Measurements from ENCODE around the gene PRKCB. TPM values are rescaled to one million over a fixed set of nuclear protein-coding genes. Genes with fewer than 3 reads are reported as not detected.

PRKCB gene
- total and polyA plus RNA-seq, 4 donors = 1.6 to 9.4 (median 4.0) TPM

DNA sequence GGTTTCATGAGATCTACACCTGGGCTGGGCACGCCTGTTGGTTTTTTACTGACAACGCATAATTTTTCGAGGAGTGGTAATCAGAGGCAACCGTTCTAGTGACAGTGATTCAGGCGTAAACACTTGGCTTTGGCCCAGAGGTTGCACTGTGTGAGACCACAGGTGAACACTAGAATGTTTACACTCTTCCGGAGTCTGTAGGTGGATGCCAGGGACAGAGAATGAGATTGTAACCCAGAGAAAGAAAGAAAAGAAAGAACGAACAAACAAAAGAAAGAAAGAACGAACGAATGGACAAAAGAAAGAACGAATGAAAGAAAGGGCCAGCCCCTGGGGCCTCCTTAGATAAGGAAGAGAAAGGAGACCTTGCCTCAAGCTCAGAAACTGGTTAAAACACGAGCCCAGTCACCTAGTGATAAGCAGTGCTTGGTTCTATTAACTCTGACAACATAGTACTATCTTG lies 113.2 kb downstream of the PRKCB start (continued):
- TF ChIP-seq ATF3 (IDR thresholded peaks at IDR 0.05) = no peak
- no peak for TF ChIP-seq RXRA (IDR thresholded peaks at IDR 0.05)
- no peak for TF ChIP-seq NR2F2 (IDR thresholded peaks at IDR 0.05)
- no peak for TF ChIP-seq FOXA2 (IDR thresholded peaks at IDR 0.05)
- TF ChIP-seq MAX (IDR thresholded peaks at IDR 0.05) = no peak
- no peak for TF ChIP-seq SP1 (IDR thresholded peaks at IDR 0.05)
- no peak for TF ChIP-seq JUND (IDR thresholded peaks at IDR 0.05)
- TF ChIP-seq RAD21 (IDR thresholded peaks at IDR 0.05) = no peak
- no peak for TF ChIP-seq EGR1 (IDR thresholded peaks at IDR 0.05; ENCODE audit: low read depth in 2 of 2)
- TF ChIP-seq HNF4A (conservative IDR thresholded peaks at IDR 0.05) = no peak

DNA sequence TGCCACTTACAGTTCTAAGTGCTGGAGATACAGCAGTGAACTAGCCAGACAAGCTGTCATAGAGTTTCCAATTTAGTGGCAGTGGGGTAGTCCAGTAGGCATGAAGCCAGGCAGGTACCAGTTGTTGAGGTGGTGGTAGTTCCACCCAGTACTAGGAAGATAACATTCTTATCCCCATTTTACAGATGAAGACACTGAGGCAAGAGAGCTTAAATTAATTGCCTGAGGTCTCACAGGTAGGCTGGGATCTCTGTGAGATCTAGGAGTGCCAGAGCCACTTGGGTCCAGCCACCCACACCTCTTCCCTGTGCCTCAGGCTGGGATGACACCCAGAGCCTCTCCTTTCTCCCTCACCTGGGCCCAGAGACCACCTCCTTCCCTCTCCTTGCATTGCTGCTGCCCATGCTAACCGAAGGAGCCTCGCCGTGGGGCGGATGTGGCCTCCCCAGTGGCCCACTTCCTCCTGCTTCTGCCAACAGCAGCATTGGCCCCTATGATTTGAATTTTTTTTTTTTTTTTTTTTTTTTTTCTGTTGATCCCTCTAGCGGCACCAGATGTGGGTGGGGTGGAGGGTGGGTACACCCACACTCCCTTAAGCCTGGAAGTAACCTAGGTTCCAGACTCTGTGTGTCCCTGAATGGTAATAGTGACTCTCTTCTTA lies 114.0 kb downstream of the PRKCB start:
- H3K27me3 ChIP-seq (ENCODE audit: control insufficient read depth in 4 of 4, insufficient read depth in 4 of 4, low read length in 3 of 4) = peaks cover 0 to 6% (median 0%) of the 10 kb centered on the region in 4 donors
- no peaks in the 10 kb centered on the region for H3K9me3 ChIP-seq (ENCODE audit: control insufficient read depth in 4 of 4, low read length in 3 of 4)
- H3K9ac ChIP-seq (ENCODE audit: low read depth in 1 of 2, low read length in 2 of 2) = no peak overlapping the region
- no peak for DNase-seq (ENCODE audit: low spot score)
- WGBS = 70% methylated on average over 5 of the region's 5 CpGs
- H3K4me3 ChIP-seq (ENCODE audit: low read depth in 1 of 3, low read length in 3 of 3) = no peak overlapping the region
- TF ChIP-seq SP1 (IDR thresholded peaks at IDR 0.05) (no peak), MAX (IDR thresholded peaks at IDR 0.05) (no peak), HNF4G (IDR thresholded peaks at IDR 0.05) (no peak)
- H3K4me1 ChIP-seq (ENCODE audit: control insufficient read depth in 4 of 4, insufficient read depth in 4 of 4, low read length in 3 of 4) = no peaks in the 10 kb centered on the region
- H3K27ac ChIP-seq (ENCODE audit: low read depth in 1 of 2, low read length in 2 of 2) = no peak overlapping the region
- H3K36me3 ChIP-seq (ENCODE audit: control insufficient read depth in 4 of 4, insufficient read depth in 3 of 4, low read depth in 1 of 4, low read length in 3 of 4) = no peaks in the 10 kb centered on the region

DNA sequence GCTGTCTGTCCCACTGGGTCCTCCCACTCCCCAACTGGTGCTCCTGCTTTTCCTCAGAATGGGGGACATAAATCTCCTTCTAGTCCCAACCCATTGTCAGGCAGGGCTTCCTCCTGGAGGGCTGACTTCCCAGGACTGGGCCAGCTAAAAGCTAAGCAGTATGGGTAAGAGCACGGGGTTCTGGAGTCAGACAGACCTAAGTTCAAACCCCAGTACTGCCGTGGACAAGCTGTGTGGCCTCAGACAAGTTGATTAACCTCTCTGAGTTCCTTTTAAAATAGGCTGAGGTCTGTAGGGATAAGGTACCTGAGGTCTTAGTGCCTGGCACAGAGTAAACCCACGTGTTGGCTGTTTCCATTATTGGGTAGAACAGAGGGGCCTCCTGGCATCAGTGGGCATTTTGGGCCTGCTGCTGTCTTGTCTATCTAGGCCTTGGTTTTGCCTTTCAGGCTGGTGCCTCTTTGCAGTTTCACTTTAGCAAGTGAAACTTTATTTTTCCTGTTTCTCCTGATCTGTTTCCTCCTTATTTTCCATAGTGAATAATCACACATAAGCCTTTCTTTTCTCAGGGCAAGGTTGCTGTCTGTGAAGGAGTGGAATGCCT lies 114.6 kb downstream of the PRKCB start:
- H3K4me3 ChIP-seq (ENCODE audit: low read depth in 1 of 3, low read length in 3 of 3) = no peak overlapping the region
- H3K4me1 ChIP-seq (ENCODE audit: control insufficient read depth in 4 of 4, insufficient read depth in 4 of 4, low read length in 3 of 4) = no peaks in the 10 kb centered on the region
- no peak for DNase-seq (ENCODE audit: low spot score)
- no peak overlapping the region for H3K27ac ChIP-seq (ENCODE audit: low read depth in 1 of 2, low read length in 2 of 2)
- peaks cover 0 to 6% (median 0%) of the 10 kb centered on the region in 4 donors for H3K27me3 ChIP-seq (ENCODE audit: control insufficient read depth in 4 of 4, insufficient read depth in 4 of 4, low read length in 3 of 4)
- H3K9ac ChIP-seq (ENCODE audit: low read depth in 1 of 2, low read length in 2 of 2) = no peak overlapping the region
- no peaks in the 10 kb centered on the region for H3K36me3 ChIP-seq (ENCODE audit: control insufficient read depth in 4 of 4, insufficient read depth in 3 of 4, low read depth in 1 of 4, low read length in 3 of 4)
- 45% methylated on average over 3 of the region's 3 CpGs for WGBS
- TF ChIP-seq, protein P1, sequence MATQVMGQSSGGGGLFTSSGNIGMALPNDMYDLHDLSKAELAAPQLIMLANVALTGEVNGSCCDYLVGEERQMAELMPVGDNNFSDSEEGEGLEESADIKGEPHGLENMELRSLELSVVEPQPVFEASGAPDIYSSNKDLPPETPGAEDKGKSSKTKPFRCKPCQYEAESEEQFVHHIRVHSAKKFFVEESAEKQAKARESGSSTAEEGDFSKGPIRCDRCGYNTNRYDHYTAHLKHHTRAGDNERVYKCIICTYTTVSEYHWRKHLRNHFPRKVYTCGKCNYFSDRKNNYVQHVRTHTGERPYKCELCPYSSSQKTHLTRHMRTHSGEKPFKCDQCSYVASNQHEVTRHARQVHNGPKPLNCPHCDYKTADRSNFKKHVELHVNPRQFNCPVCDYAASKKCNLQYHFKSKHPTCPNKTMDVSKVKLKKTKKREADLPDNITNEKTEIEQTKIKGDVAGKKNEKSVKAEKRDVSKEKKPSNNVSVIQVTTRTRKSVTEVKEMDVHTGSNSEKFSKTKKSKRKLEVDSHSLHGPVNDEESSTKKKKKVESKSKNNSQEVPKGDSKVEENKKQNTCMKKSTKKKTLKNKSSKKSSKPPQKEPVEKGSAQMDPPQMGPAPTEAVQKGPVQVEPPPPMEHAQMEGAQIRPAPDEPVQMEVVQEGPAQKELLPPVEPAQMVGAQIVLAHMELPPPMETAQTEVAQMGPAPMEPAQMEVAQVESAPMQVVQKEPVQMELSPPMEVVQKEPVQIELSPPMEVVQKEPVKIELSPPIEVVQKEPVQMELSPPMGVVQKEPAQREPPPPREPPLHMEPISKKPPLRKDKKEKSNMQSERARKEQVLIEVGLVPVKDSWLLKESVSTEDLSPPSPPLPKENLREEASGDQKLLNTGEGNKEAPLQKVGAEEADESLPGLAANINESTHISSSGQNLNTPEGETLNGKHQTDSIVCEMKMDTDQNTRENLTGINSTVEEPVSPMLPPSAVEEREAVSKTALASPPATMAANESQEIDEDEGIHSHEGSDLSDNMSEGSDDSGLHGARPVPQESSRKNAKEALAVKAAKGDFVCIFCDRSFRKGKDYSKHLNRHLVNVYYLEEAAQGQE (IDR thresholded peaks at IDR 0.05) = no peak
- TF ChIP-seq JUND (IDR thresholded peaks at IDR 0.05) (no peak), NR2F2 (IDR thresholded peaks at IDR 0.05) (no peak), HNF4G (IDR thresholded peaks at IDR 0.05) (no peak), FOXA1 (IDR thresholded peaks at IDR 0.05) (no peak), SP1 (IDR thresholded peaks at IDR 0.05) (no peak), TAF1 (conservative IDR thresholded peaks at IDR 0.05) (no peak), YY1 (IDR thresholded peaks at IDR 0.05) (no peak), RAD21 (IDR thresholded peaks at IDR 0.05) (no peak), GABPA (IDR thresholded peaks at IDR 0.05 in 1 of 2, conservative IDR thresholded peaks at IDR 0.05 in 1 of 2) (no peak)
- H3K9me3 ChIP-seq (ENCODE audit: control insufficient read depth in 4 of 4, low read length in 3 of 4) = no peaks in the 10 kb centered on the region
